HG03097 (cell line): Measurements from ENCODE around the gene WNT9A.

ENCODE experiments used
- ATAC-seq: cut with Tn5 transposase; IDR thresholded peaks from one replicate; pipeline ENCODE4 v1.9.1; 2021; ENCODE audit not compliant: unreplicated experiment, low FRiP score

The WNT9A gene

DNA sequence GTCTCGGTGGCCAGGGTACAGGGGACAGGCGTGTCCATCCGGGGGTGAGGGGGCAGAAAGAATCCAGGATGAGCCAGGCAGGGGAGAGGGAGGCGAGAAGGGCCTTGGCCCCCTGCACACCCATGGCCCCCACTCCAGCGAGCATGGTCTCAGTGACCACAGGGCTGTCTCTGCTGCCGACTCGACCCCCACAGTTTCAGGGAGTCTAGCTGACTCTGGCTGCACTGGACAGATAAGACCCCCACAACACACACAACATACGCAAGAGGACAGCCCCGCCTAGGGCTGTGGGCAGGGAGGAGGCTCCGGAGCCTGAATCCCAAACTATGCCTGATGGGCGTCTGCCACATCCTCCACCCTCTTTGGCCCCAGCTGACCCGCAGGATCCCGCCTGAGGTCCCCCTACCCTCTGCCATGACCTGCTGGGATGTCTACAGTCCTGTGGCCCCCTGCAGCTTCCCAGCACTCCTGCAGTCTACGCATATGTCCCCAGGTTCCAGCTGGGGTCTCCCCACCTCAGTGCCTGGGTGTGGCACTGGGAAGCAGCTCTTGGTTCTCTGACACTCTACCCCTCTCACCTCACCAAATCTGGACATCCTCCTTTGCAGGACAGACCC, 22.0 kb downstream of the WNT9A start:
- no peak for ATAC-seq

DNA sequence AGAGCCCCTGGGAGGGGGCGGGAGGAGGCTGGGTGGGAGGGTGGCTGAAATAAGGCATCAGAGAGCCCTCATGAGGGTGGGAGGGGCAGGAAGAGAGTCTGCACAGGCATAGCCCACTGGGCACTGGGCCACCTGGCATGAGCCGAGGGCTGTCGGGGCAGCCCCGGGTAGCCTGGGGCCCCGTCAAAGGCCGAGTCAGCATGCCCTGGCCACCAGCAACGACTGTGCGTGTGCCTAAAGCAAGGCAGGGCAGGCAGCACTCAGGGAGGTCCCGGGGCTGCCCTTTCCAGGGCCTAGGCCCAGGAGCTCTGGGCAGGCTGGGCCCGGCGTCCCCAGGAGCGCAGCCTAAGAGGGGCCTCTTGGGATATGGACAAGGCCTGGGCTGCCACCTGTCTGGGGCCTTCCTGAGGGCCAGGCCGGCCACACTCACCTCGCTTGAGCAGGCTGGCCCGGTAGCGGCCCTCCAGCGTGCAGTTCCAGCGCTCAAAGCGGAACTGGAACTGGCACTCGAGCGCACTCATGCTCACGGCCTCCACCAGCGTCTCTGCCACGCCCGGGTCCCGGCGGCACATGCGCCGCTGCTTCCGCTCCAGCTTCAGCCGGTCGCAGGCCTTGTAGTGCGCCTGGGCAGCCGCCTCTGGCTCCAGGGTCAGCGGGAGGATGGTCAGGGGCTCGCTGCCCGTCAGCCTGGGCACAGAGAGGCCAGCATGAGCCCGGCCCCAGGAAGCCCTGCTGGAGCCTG, 22.7 kb downstream of the WNT9A start:
- ATAC-seq, result no peak

DNA sequence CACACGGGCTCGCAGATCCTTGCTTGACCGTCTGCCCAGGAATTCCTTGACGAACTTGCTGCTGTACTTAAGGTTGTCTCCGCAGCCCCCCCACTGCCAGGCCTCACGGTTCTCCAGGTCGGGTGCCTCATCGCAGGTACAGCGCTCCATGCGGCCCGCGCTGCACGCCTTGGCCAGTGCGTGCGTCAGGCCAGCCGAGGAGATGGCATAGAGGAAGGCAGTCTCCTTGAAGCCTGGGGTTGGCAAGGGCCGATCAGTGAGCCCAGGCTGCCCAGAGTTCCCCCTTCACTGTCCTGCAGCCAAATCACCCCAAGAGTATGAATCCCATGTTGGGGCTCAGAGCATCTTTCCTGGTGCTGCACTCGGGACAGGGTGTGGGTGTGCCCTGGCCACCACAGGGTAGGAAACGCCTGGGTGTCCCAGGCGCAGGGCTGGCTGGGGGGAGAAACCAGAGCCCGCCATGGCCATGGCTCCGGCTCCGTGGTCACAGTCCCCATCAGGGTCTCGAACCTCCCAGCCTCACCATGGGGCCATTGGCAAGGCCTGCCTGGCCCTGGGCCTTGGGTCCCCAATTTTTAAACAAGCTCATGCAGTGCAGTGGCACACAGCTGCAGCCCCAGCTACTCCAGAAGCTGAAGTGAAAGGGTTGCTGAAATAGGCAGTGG, 23.4 kb downstream of the WNT9A start:
- no peak for ATAC-seq

DNA sequence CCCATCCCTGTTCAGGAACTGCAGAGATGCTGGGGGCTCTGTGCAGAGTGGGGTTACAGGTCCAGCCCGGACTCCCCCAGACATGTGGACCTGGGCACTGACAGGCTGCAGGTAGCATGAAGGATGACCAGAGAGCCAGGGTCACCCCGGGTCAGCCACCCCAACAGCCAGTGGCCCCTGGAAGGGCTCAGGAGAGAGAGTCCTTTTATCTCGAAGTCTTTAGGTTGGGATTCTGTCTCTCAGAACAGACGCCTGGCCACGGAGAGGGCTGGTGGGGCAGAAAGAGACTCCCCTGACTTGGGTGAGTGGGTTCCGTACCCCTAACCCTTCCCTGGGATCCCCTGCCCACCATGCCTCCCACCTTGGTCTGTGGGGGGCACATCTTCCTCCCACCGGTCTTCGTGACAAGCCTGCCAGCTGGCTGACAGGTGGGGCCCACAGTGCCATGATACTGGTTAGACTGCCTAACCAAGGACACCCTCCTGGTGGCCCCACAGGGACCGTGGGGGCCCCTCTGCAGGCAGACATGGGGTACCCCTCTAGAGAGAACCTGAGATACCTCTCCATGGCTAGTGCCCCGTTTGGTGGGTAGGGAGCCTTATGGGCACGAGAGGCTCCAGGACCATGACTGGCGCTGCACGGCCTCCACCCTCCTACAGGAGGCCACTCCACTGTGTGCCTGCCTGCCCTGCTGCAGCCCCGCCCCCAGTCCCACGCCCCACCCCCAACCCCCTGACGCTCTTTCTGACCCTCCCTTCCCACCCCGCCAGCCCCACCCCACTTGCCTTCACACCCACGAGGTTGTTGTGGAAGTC, 24.2 kb downstream of the WNT9A start:
- no peak for ATAC-seq

DNA sequence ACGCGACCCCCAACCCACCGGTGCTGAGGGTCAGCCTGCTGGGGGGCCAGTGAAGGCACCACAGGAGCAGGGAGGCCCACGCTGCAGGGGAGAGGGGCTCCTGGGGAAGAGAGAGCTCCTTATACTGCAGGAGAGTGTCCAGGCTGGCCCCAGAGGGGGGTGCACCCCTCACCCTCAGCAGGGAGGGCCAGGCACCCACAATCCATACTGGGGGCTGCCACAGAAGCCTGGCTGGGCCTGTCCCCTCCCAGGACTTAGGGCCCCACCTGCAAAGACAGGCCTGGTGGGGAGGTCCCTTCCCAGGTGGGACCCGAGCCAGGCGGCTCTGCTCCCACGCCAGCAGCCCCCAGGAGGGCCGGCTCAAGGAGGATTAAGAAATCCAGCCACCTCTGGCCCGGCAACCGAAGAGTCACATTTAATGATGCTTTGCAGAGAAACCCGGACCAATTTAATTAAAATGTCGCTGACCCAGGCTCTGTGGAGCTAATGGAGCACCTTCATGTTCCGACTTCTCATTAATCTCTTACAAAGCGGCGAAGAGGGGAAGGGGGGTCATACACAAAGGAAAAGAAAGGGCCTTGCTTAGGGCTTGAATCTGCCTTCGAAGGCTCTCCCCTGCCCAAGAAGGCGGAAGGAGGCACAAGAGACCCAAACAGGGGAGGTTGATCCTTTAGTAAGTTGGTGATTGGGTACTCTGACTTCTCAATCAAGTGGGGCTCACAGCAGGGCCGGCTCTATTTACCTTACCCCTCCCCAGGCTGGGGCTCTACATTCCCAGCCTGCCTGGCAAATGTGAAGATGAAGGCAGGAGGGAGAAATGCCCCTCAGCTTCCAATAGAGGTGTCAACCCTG, 25.0 kb downstream of the WNT9A start:
- no peak for ATAC-seq

DNA sequence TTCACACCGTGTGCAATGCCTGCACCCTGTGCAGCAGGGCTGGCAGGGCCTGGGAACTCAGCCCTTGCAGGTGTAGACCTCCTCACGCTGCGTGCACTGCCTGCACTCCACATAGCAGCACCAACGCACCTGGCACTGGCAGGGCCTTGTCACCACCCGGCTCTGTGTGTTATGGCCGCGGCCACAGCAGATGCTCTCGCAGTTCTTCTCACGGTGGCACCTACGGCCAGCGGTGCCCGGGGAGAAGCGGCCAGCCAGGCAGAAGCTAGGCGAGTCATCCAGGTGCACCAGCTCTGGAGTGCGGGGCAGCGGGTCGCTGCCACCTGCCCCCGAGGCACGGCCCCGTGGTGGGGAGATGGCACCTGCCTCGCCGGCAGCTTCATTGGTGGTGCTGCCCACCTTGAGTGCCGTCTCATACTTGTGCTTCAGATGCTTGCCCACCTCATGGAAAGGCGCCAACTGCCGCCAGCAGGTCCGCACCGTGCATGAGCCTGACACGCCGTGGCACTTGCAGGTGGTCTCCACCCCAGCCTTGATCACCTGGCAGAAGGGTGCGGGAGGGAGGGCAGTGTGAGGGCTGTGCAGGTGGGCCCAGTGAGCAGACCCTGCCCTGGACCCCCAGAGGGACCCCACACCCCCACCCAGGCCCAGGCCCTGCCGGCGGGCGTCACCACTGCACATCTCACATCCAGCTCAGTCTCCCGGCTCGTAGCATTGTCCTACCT, 26.1 kb downstream of the WNT9A start:
- ATAC-seq, result no peak

DNA sequence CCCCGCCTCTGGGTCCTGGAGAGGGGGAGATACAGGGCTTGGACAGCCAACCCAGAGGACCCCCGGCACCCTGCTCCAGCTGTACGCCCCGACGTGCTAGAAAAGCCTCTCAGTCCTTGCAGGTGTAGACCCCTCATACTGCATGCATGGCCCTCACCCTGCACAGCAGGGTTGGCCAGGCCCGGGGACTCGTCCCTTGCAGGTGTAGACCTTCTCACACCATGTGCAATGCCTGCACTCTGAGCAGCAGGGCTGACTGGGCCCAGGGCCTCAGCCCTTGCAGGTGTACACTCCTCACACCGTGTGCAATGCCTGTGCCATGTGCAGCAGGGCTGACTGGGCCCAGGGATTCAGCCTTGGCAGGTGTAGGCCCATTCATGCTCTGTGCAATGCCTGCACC, 26.8 kb downstream of the WNT9A start:
- no peak for ATAC-seq

DNA sequence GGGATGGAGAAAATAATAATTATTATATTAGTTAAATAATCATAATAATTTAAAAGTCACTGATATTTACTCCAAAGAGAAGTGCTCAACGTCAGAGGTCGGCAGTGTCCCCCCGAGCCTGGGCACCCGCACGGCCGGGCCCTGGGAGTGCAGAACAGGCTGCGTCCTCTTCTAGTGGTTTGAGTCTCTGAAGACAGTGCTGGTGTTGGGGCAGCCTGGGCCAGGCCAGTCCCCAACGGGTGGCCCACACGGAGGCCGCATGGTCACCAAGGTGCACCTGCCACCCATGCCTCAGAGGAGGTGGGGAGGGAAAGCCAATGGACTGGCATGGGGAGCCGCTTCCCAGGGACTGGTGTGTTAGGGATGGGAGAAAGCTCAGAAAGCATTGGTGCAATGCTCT, 27.3 kb downstream of the WNT9A start:
- ATAC-seq, result no peak

DNA sequence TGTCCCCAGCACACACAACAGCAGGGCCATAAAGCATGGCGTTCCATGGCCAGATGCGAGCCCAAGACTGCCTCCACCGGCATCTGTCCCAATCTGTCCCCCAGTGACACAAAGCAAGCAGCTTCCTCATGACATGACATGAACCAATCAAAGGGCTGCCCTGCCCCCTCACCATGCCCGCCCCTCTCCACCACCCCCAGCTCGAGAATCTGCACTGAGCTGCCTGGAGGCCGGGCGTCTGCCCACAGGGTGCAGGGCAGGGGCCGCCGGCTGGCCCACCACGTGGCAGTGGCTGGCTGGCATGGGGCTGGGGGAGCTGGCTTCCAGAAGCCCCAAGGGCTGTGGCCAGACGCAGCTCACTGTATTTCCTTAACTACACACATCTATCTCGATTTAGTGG, 27.8 kb downstream of the WNT9A start:
- no peak for ATAC-seq

DNA sequence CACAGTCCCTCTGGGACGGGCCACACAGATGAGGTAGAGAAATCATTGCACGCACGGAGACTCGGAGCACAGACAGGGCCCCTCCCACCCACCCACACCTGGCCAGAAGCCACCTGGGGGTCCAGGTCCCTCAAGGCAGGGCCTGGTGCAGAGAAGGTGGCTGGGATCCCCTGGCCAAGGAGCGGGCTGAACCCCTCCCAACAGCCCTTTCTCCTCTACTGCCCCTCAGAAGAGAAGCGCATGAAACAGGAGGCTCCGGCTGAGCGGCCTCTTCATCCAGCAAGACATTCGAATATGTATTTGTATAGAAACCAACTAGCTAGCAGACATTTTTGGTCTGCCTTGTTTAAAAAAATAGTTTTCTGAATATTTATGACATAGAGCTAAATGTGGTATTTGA, 29.0 kb downstream of the WNT9A start:
- no peak for ATAC-seq

DNA sequence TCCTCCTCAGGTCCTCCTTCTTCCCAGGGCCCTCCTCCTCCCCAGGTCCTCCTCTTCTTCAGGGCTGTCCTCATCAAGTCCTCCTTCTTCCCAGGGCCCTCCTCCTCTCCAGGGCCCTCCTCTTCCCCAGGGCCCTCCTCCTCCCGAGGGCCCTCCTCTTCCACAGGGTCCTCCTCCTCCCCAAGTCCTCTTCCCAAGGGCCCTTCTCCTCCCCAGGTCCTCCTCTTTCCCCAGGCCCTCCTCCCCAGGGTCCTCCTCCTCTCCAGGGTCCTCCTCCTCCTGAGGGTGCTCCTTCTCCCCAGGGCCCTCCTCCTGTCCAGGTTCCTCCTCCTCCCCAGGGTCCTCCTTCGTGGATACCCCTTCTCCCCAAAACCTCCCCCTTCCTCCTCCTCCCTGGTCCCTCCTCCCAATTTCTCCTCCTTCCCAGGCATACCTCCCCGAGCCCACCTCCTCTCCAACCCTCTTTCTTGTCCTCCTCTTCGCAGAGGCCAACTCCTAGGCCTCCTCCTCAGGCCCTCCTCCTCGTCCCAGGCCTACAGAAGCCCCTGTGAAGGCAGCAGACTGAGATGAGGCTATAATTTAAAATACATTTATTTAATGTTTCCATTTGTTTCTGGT, 29.5 kb downstream of the WNT9A start:
- ATAC-seq, result no peak

DNA sequence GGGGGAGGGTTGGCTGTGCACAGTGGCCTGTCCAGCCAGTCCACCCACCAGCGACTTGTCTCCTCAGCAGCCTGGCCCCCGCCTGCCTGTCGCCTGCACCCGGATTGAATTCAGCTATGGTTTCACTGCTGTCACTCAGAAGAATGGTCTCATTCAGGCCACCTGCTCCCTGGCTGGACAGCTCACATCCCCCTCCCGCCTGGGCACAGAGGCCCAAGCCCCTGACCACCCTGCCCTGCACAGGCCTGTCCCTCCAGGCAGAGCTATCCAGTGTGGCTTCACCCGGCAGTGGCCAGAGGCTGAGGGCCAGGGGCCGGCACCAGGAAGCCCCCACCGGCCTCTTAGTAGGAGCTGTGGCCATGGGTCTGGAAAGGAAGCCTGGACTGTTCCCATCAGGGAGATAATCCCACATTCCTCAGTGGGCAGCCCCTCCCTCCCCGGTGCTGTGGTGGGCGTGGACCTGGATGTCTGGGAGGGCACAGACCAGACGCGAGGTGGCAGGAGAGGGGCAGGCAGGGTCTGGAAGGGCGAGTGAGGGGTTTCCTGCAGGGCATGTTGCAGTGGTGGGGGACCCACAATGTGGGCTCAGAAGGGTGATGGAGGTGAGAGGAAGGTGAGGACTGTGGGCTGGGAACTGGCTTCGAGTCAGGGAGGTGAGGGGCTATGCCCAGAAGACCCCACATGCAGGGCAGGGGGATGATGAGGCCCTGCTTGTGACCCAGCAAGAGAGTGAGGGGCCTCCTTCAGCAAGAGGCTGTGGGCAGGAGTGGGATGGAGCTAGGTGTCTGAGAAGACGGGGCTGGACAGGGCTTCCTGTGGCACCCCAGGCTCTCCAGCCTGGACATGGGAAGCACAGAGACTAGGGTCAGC, 30.4 kb downstream of the WNT9A start:
- ATAC-seq, result no peak

DNA sequence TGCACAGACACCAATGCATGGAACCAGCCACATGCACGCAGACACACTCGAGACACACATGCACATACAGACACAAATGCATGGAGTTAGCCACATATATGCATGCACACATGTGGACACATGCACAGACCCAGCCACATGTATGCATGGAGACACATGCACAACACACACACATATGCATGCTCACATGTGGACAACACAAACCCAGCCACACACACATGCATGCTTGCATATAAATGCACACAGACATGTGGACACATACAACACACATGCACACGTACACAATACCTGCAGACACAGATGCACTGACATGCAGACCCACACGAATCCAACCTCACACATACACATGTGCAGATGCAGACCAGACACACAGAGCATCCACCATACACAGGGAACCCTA, 31.1 kb downstream of the WNT9A start:
- ATAC-seq, result no peak

DNA sequence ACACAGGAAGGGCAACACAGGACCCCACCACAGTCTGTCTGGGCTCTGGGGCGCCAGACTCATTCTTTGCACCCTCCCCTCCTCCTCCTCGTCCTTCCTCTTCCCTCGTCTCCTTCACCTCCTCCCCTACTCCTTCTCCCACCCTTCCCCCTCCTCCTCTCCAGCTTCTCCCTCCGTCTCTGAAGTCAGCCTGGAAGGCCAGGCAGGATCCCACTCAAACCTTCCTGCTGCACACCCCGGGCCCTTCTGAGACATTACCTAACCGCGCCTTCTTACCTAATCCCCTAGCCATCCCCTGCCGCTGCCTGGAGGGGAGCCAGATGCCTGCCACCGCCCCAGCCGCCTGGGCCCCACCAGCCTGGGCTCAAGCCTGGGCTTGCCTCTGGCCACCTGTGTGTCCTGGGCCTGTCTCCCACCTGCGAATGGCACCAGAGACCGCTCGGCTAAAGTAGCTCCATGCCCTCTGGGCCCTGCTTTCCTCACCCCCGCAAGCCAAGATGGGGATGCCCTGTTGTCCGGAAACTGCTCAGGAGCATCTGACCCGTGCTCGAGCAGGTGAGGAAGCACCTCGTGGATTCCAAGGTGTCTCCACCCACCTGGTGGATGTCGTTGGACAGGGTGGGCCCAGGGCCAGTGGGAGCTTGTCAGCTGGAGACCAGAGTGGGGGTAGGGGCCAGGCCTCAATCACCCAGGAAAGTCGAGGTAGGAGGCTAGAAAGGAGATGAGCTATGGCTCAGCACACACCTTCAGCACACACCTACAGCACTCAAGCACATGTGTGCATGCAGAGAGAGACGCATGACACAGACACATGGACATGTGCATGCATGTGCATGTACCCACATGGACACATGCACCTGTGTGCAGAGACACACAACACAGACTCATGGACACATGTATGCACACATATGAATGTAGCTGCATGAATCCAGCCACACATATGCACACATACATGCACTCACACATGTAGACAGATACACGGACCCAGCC, 31.9 kb downstream of the WNT9A start:
- ATAC-seq, result no peak

DNA sequence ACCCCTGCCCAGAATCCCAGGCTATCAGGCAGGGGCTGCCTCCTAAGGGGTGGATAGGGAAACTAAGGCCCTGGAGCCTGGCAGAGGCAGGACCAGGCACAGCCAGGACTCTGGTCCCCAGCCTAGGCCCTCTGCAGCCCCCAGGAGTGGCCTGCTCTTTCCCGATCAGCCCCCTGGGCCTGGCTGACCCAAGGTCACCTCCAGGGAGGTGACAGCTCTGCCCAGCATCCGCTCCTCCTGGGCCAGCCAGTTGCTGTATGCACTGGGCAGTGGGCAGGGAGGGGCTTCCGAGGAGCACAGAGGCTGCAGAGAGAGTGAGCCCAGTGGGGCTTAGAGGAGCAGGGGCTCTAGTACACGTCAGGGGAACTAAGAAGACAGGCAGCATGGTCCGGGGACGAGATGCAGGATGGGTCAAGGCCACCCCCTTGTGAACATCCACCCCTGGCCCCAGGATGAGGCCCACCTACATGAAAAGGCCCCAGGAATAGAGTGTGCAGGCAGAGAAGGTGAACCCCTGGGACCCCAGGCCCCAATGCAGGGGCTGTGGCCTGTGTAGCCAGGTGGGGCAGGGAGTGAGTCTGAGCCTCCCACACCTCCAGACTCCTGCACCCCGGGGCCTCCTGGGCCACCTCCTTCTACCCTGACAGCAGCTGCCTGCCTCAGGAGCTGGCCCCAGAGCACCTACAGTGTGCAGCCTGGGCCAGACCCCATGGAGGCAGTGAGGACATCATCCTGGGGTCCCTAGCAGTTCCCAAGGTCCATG, 32.8 kb downstream of the WNT9A start:
- no peak for ATAC-seq
